Lower leg skin (tissue), 4 donors: ENCODE measurements around the gene C5orf24. TPM values are rescaled to one million over a fixed set of nuclear protein-coding genes. Genes with fewer than 3 reads are reported as not detected.
"Not testable (repeated sequence)": the region's sequence is repeated elsewhere in the genome, so short reads cannot be mapped to it uniquely, and the experiment has no call there.

Experiments used
- DNase-seq, 2 donors: peaks; one replicate each; pipeline ENCODE4 v3.0.0-alpha.2; 2019; ENCODE audit warnings: low spot score in 2 of 2
- H3K4me3 ChIP-seq: fragments of 200-600 bp; sonication (generic); 2 replicates; pipeline ENCODE4 v1.5.1; 2017; ENCODE audit warnings: mild to moderate bottlenecking, low read depth; ENCODE audit not compliant: poor library complexity, severe bottlenecking
- POLR2A ChIP-seq, 2 donors: fragments of 450-650 bp; IDR thresholded peaks; one replicate each; pipeline ENCODE4 v1.6.1; 2016 to 2017; ENCODE audit warnings: antibody characterized with exemption in 2 of 2, mild to moderate bottlenecking in 1 of 2, moderate library complexity in 1 of 2
- WGBS, 2 donors: methylation state at CpG; one replicate each; pipeline ENCODE4 v1.1.5; 2018; 5-methylcytosine and 5-hydroxymethylcytosine counted together
- intact Hi-C: fragments of 100-400 bp; cut with DNase I; formaldehyde crosslinking; loops from one replicate; pipeline ENCODE4 v1.15.0; 2023; ENCODE audit warnings: low total_unique reads
- total RNA-seq, 4 donors: library from RNA; depleted of rRNA; stranded (reverse); fragments of >200 nt; gene quantifications; one replicate each; pipeline ENCODE4 v1.1.0, GENCODE V29; 2016
- TF ChIP-seq, protein P1 (sequence below), 3 donors: fragments of 450-650 bp; IDR thresholded peaks; one replicate each; pipeline ENCODE4 v1.5.1; 2016; ENCODE audit warnings: antibody characterized with exemption in 3 of 3, mild to moderate bottlenecking in 3 of 3, moderate library complexity in 2 of 3

The C5orf24 gene
- total RNA-seq, 4 donors from 2014 or later, result 21.5 to 31.2 (median 25.9) TPM

DNA sequence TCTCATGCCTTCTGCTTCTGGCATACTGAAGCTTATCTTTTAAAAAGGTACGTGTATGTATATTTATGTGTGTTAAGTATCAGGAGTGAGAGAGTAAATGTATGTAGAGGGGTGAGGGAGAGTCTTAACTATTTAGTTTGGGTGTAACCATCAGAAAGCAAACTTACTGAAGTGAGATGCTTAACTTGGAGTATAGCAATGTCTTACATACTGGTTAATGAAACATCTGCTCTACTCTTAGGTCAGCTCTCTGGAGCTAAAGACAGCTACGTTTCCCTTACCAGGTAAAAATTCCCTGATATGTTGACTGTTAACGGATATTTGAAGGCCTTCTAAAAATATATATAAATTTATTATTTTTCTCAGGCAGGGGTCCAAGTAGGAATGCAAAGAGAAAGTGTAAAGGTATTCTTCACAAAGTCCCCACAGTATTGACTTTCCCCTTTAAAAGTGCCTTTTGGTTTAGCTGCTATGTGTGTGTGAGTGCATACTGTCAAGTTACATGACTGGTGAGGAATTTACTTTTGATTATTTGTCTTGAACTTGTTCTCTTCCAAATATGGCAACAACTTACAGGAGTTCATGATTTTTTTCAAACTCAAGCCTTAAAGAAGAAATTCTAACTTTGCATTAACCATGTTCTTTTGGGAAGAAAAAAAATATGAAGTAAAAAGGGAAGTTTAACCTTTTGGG is 12.3 kb upstream of the C5orf24 start:
- DNase-seq, result no peak
- 90 to 93% methylated on average over 3 of the region's 3 CpGs for WGBS, 2 donors
- intact Hi-C loops, result no loop called here
- no peak overlapping the region for H3K4me3 ChIP-seq
- TF ChIP-seq, protein P1, sequence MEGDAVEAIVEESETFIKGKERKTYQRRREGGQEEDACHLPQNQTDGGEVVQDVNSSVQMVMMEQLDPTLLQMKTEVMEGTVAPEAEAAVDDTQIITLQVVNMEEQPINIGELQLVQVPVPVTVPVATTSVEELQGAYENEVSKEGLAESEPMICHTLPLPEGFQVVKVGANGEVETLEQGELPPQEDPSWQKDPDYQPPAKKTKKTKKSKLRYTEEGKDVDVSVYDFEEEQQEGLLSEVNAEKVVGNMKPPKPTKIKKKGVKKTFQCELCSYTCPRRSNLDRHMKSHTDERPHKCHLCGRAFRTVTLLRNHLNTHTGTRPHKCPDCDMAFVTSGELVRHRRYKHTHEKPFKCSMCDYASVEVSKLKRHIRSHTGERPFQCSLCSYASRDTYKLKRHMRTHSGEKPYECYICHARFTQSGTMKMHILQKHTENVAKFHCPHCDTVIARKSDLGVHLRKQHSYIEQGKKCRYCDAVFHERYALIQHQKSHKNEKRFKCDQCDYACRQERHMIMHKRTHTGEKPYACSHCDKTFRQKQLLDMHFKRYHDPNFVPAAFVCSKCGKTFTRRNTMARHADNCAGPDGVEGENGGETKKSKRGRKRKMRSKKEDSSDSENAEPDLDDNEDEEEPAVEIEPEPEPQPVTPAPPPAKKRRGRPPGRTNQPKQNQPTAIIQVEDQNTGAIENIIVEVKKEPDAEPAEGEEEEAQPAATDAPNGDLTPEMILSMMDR (IDR thresholded peaks at IDR 0.05), result no peak
- TF ChIP-seq POLR2A (IDR thresholded peaks at IDR 0.05), result no peak

DNA sequence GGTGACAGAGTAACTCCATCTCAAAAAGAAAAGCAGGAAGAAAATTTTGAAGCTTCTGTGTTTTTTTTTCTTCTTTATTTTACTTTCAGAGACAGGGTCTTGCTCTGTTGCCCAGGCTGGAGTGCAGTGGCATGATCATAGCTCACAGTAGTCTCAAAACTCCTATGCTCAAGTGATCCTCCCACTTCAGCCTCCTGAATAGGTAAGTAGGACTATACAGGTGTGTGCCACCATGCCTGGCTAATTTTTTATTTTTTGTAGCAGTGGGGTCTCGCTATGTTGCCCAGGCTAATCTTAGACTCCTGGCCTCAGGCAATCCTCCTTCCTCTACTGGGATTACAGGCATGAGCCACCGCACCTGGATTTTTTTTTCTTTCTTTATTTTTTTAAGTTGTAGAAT is 10.1 kb upstream of the C5orf24 start:
- WGBS, 2 donors, result 99% methylated on average over 2 of the region's 2 CpGs
- intact Hi-C loops, result no loop called here
- H3K4me3 ChIP-seq, result no peak overlapping the region
- TF ChIP-seq, protein P1 (IDR thresholded peaks at IDR 0.05), result no peak
- no peak for TF ChIP-seq POLR2A (IDR thresholded peaks at IDR 0.05)
- no peak for DNase-seq

DNA sequence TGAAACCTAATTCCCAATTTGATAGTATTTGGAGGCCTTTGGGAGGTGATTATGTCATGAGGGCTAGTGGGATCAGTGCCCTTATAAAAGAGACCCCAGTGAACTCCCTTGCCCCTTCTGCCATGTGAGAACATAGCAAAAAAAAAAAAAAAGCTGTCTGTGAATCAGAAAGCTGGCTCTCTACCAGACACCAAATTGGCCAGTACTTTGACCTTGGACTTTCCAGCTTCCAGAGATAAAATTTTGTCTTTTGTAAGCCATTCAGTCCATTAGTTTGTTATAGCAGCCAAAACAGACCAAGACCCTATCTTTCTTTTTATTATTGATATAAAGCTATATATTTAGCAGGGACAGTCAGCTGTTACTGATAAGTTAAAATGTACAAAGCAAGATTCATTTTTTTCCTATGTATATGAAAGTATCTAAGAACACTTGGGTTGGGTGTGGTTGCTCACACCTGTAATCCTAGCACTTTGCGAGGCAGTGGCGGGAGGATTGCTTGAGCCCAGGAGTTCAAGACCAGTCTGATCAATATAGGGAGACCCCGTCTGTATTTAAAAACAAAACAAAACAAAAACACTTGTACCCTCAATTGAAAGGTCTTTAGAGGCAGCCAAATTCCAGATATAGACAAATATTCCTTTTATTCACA is 8.1 kb upstream of the C5orf24 start:
- 94 to 95% methylated on average over 3 of the region's 3 CpGs for WGBS, 2 donors
- TF ChIP-seq, protein P1 (IDR thresholded peaks at IDR 0.05), result no peak
- TF ChIP-seq POLR2A (IDR thresholded peaks at IDR 0.05), result no peak
- intact Hi-C loops, result no loop called here
- no peak for DNase-seq
- no peak overlapping the region for H3K4me3 ChIP-seq

DNA sequence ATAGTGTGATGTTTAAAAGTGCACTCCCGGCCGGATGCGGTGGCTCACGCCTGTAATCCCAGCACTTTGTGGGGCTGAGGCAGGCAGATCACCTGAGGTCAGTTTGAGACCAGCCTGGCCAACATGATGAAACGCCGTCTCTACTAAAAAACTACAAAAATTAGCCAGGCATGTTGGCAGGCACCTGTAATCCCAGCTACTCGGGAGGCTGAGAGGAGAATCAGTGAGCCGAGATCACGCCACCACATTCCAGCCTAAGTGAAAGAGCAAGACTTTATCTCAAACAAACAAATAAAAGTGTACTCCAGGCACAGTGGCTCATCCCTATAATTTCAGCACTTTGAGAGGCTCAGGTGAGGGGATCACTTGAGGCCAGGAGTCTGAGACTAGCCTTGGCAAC is 7.4 kb upstream of the C5orf24 start:
- DNase-seq, H3K4me3 ChIP-seq, intact Hi-C loops: not testable (repeated sequence)
- WGBS, 2 donors, result 95 to 98% methylated on average over 9 of the region's 9 CpGs

DNA sequence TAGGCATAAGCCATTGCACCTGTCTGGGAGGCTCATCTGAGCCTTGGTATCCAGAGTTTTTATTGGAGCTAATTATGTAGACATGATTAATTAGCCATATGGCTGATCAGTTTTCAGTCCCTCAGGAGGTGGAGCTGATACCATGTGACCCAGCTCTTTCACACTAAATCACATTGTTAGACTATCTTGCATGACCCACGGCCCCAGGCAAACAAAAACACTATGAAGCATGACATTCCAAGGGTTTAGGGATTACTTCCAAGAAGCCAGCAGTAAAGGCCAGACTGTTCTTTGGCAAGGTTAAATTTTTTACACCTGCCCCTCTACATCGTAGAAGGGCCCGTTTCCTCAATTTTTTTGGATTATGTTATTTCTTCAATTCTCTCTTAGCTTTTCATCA is 5.0 kb upstream of the C5orf24 start:
- DNase-seq, result no peak
- intact Hi-C loops, result no loop called here
- H3K4me3 ChIP-seq, result no peak overlapping the region
- TF ChIP-seq, protein P1 (IDR thresholded peaks at IDR 0.05), result no peak
- TF ChIP-seq POLR2A (IDR thresholded peaks at IDR 0.05), result no peak
- 83 to 95% methylated on average over 3 of the region's 3 CpGs for WGBS, 2 donors

DNA sequence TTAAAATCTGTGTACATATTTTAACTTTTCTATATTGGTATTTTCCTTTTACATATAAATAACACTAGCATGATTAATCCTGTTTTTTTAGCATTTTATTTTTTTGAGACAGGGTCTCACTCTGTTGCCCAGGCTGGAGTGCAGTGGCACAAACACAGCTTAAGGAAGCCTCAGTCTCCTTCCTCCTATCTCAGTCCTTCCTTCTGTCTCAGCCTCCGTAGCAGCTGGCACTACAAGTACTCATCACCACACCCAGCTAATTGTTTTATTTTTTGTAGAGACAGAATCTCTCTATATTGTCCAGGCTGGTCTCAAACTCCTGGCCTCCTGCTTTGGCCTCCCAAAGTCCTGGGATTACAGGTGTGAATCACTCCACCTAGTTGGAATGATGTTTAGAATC is 1.5 kb upstream of the C5orf24 start:
- 69 to 88% methylated on average over 1 of the region's 1 CpG for WGBS, 2 donors
- H3K4me3 ChIP-seq, result no peak overlapping the region
- intact Hi-C loops, result no loop called here

More for the DNA sequence above, 1.5 kb upstream of the C5orf24 start:
- no peak for TF ChIP-seq POLR2A (IDR thresholded peaks at IDR 0.05)
- TF ChIP-seq, protein P1 (IDR thresholded peaks at IDR 0.05), result no peak
- DNase-seq, result no peak
